ENCODE data around the gene SSR2.

The SSR2 gene

GRCh38 chr1:156021954-156022353, 1.2 kb upstream of the SSR2 start:
- H3K4me3 ChIP-seq: no peak overlapping the region
- no peak for DNase-seq (ENCODE audit: low spot score)
- no peak for TF ChIP-seq CTCF (IDR thresholded peaks at IDR 0.05)
- no peak overlapping the region for H3K27ac ChIP-seq

GRCh38 chr1:156021093-156021428, 310 bp upstream of the SSR2 start:
- Histone ChIP-seq H3K4me3 (peak overlapping the region; percentile 92), H3K27ac (peak overlapping the region; percentile 92 to 96)
- no peak for TF ChIP-seq CTCF (IDR thresholded peaks at IDR 0.05)

GRCh38 chr1:156019946-156020292, 832 bp downstream of the SSR2 start:
- DNase-seq (ENCODE audit: low spot score): no peak
- TF ChIP-seq CTCF (IDR thresholded peaks at IDR 0.05): no peak
- Histone ChIP-seq H3K4me3 (peak overlapping the region; percentile 92), H3K27ac (peak overlapping the region; percentile 92 to 96)

More at GRCh38 chr1:156021093-156021428, 310 bp upstream of the SSR2 start:
- DNase-seq (ENCODE audit: low spot score): no peak

- no peak overlapping the region for H3K4me3 ChIP-seq
- DNase-seq (ENCODE audit: low spot score): no peak
- no peak for TF ChIP-seq CTCF (IDR thresholded peaks at IDR 0.05)
- no peak overlapping the region for H3K27ac ChIP-seq
Observed at GRCh38 chr1:156014829-156015228, 5.9 kb downstream of the SSR2 start.

DNA sequence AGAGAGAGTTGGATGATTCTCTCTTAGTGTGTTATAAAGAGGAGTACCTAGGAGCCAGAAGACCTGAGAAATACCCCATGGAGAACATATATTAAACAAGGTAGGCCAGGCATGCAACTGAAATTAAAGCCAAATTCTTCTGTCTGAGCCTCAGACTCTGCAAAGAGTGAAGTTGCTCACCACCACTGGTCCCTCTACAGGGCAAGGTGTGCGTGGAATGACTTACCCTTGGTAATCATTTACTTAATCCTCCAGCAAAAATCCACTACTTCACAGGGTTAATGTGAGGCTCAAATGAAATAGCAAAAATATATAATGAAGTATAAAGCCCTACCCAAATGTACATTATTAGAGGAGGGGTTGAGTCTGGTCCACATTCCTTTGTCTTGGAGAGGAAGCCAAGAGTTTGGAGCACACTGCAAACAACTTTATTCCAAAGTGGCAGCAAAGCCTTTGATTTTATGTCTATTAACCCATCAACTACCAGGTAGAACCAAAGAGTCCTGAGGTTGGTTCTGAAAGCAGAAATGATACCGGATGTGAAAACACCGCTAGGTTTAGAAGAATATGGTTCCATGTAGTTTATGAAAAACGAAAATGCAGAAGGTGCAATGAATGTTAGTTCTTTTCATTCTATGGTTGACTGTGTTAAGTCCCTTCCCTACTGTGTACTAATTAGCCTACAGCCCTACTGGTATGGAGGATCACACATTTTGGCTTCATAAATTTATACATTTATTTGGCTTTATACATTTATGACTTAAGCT, 8.5 kb downstream of the SSR2 start:
- no peak for DNase-seq (ENCODE audit: low spot score)
- H3K4me3 ChIP-seq: no peak overlapping the region

GRCh38 chr1:156009404-156009803, 11.3 kb downstream of the SSR2 start:
- no peak overlapping the region for H3K27ac ChIP-seq
- TF ChIP-seq CTCF (IDR thresholded peaks at IDR 0.05): no peak
- H3K4me3 ChIP-seq: no peak overlapping the region
- no peak for DNase-seq (ENCODE audit: low spot score)

More for the DNA sequence above, 8.5 kb downstream of the SSR2 start:
- H3K27ac ChIP-seq: no peak overlapping the region
- TF ChIP-seq CTCF (IDR thresholded peaks at IDR 0.05): no peak

GRCh38 chr1:156006666-156007376, 13.9 kb downstream of the SSR2 start:
- Histone ChIP-seq H3K4me3 (no peak overlapping the region), H3K27ac (no peak overlapping the region)
- DNase-seq (ENCODE audit: low spot score): no peak
- TF ChIP-seq CTCF (IDR thresholded peaks at IDR 0.05): no peak
